NK-92 (cell line): Measurements from ENCODE around the gene CDH26.
"Not testable (repeated sequence)": the region's sequence is repeated elsewhere in the genome, so short reads cannot be mapped to it uniquely, and the experiment has no call there.

Experiments
- DNase-seq: peaks from one replicate; lab custom pipeline; 2025; ENCODE audit not compliant: unreplicated experiment; lab: John Stamatoyannopoulos, UW

CDH26 gene

GRCh38 chr20:60040471-60041162 is 82.4 kb downstream of the CDH26 start:
- DNase-seq = no peak

- not testable (repeated sequence) for DNase-seq
Measured at GRCh38 chr20:60041436-60042165, 83.4 kb downstream of the CDH26 start.

GRCh38 chr20:60043435-60043834 is 85.2 kb downstream of the CDH26 start:
- no peak for DNase-seq

- no peak for DNase-seq
Measured at GRCh38 chr20:60046011-60046413, 87.8 kb downstream of the CDH26 start.

- DNase-seq = no peak
Measured at GRCh38 chr20:60046436-60046835, 88.2 kb downstream of the CDH26 start.

GRCh38 chr20:60046860-60047259 is 88.6 kb downstream of the CDH26 start:
- DNase-seq = no peak

GRCh38 chr20:60048634-60049521 is 90.7 kb downstream of the CDH26 start:
- no peak for DNase-seq

- no peak for DNase-seq
Measured at GRCh38 chr20:60049601-60050000, 91.4 kb downstream of the CDH26 start.

GRCh38 chr20:60050193-60050947 is 92.1 kb downstream of the CDH26 start:
- DNase-seq = no peak

- DNase-seq = no peak
Measured at GRCh38 chr20:60051911-60052310, 93.7 kb downstream of the CDH26 start.

- DNase-seq = no peak
Measured at GRCh38 chr20:60052322-60052721, 94.1 kb downstream of the CDH26 start.

GRCh38 chr20:60053125-60053817 is 95.0 kb downstream of the CDH26 start:
- DNase-seq = no peak

GRCh38 chr20:60053818-60054190 is 95.6 kb downstream of the CDH26 start:
- DNase-seq = no peak

- no peak for DNase-seq
Measured at GRCh38 chr20:60054716-60055634, 96.8 kb downstream of the CDH26 start.

GRCh38 chr20:60055740-60056139 is 97.5 kb downstream of the CDH26 start:
- no peak for DNase-seq

GRCh38 chr20:60056407-60057122 is 98.3 kb downstream of the CDH26 start:
- DNase-seq = no peak

GRCh38 chr20:60057123-60057865 is 99.1 kb downstream of the CDH26 start:
- DNase-seq = no peak
